MV-4-11 (cell line): ENCODE results near the gene KCNIP1.

Source experiments
- DNase-seq: peaks from one replicate; lab custom pipeline; 2025; lab: John Stamatoyannopoulos, UW

The KCNIP1 gene

DNA sequence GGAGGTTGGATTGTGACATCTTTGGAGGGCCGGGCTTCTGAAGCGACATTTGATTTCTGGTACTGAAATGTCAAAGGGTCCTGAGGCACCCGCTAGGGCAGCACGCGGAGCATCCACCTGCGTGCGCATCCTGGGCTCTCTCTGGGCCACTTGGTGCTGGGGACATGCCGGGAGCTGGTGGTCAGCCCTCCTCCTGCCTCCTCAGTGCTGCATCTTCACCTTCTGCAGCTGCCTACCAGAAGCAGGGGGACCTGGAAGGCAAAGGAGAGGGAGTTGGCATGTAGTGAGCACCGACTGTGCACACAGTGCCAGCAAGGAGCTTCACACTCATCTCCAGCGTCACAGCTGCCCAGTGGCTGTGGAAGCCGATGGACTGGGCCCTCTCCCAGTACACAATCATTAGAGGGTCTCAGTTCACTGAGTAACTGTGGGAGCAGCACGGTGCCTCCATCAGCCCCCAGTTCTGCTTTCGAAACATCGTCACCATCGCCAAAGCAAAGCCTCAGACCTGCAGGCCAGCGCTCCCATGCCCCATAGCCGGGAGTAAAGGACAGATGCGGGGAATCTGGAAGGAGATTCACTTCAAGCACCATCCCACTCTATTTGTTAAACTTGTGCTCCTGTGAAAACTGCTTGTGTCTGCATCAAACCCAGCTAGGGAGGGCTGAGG lies 138.4 kb downstream of the KCNIP1 start:
- no peak for DNase-seq

DNA sequence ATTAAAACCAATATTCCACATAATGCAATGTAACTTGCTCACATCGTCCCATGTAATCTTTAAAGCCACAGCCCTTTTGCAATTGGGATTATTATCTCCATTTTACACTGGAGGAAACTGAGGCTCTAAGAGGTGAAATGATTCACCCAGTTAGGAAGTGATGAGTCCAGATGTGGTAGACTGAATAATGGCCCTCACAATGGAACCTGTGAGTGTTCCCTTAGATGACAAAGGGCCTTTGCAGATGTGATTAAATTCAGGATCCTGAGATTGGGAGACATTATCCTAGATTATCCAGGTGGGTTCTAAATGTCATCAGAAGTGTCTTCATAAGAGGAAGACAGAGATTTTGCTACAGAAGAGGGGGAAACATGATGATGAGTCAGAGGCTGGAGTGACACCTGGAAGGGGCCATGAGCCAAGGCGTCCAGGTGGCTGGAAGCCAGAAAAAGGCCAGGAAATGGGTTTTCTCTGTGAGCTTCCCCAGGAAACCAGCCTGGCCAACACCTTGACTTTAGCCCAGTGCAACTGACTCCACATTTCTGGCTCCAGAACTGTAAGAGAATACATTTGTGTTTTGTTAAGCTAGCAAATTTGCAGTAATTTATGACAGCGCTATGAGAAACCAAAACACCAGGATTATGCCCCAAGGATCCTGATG lies 139.1 kb downstream of the KCNIP1 start:
- DNase-seq: no peak

DNA sequence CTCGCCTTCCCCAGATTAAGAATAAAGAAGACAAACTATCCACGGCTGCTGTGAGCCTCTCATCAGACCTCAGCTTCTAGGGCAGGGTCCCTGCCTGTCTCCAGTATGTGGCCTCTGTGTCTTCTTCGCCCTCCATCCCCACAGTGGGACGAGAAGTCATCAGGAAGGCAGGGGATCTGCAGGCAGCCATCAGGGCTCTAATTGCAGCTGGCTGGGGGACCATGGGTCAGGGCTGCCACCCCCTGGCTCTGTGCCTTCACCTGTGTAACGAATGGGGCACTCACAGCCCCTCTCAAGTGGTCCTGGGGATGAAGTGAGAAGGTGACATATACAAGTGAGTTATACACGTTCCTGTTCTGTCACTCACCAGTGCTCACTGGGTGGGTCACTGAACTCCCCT lies 139.8 kb downstream of the KCNIP1 start:
- no peak for DNase-seq

DNA sequence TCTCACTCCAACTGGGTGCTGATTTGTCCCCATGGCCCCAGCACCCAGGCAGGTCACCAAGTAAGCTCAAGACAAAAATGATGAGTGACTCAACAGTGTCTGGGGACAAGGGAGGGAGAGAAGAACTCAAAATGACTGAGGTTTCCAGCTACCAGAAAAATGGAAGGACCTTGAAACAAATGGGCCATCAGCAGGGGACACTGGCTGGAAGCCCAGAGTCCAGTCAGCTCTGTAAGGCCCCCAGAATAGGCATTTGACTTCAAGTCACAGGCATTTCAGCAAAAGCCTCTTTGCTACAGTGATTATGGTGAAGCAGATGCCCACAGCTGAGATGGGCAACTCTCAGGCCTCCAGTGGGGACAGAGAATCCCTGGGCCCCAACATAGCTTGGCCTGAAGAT lies 140.7 kb downstream of the KCNIP1 start:
- no peak for DNase-seq

DNA sequence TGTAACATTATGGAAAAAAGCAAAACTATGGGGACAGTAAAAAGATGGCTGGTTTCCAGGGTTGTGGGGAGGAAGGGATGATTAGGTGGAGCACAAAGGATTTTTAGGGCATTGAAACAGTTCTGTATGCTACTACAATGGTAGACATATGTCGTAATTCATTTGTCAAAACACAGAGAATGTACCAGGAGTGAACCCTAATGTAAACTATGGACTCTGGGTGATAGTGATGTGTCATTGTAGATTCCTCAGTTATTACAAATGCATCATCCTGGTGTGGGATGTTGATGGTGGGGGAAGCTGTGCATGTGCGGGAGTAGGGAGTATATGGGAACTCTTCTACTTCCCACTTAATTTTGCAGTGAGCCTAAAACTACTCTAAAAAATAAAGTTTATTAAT lies 144.7 kb downstream of the KCNIP1 start:
- DNase-seq: no peak

DNA sequence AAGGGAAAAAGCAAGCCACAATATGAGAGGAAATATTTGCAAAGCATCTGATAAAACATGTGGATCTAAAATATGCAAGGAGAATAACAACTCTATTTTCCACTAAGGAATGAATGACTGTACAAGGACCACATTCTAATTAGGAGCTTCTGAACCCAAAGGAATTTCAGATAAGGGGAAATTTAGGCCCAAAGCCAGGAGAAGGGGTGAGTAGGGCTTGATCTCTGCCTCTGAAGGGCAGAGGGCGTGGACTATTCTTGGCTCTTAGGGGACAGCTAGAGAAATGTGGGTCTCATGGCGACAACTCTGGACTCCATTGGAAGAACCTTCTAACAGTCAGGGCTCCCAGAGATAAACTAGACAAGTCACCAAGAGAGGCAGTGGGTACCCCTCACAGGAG lies 147.0 kb downstream of the KCNIP1 start:
- no peak for DNase-seq

DNA sequence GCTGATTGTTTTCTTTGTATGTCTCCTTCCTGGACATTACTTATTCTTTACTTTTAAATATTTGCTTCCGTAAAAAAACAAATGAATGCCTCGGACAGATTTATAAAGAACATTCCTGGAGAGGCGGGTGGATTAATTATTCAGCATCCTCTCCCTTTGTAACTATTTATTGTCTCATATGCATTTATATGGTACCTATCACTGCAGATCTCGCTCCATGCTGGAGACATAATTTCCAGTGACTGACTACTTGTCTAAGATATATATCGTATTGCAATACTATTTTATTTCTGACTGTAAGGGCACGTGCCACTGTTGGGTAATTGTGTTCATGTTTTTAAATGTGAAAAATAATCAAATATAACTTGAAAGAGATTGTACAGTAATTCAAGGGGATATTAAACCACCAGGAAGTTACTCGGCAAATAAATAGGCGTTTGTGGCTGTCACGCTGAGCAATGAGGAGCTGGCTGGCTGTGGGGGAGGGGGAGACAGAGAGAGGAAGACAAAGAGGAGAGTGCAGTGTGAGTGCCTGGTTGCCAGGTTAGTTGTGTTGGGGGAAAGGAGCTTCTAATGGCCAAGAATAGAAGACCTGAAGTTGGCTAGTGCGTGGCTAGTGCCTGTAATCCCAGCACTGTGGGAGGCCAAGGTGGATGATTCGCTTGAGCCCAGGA lies 147.9 kb downstream of the KCNIP1 start:
- DNase-seq: no peak

DNA sequence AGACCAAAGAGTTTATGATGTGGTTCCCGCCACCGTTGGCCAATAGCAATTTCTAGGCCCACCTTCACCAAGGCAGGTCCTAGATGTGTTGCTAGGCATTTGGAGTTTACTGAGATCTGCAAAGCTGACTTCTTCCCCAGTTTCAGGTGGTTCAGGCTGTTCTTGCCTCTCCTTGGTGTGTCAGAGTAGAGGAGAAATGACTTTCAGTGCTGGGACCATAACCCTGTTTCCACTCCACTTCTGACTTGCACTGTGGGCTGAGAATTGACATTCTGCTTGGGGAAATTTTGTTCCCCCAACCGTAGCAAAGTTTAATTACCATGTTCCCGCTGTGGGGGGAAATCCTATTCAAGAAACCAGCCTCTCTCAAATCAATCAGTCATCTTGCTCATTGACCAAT lies 151.7 kb downstream of the KCNIP1 start:
- no peak for DNase-seq

DNA sequence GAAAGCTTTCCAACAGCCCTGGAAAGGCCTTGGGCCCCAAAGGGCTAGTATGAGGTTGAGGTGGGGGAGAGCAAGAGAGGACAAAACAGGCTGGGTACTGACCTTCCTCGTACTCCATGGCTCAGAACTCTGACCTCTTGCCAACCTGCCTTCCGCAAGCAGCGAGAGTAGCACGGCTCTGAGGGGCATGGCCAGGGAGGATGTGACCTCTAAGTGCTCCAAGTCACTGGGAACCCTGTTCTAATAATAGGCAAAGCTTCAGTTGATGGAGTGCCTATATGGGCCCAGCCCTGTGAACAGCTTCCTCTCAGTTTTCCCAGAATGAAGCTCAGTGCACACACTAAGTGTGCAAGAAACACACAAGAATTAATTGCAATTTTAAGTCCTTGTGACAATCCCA lies 152.1 kb downstream of the KCNIP1 start:
- DNase-seq: no peak

DNA sequence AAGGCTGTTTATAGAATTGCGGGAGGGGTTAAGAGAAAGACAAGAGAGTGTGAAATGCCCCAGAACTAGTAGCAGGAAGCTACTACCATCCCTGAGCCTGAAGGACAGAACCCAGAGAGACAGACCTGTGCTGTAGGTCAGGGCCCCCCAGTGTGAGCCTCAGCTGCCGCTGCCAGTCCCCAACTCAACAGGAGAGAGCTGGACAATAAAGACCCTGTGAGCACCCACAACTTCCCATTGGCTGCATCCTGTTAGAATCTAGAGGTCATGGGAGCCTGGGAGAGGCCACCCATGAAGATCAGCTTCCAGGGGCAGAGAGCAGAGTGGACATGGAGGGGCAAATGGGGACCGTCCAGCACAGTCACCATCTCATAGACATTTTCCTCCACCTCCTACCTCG lies 152.5 kb downstream of the KCNIP1 start:
- no peak for DNase-seq

DNA sequence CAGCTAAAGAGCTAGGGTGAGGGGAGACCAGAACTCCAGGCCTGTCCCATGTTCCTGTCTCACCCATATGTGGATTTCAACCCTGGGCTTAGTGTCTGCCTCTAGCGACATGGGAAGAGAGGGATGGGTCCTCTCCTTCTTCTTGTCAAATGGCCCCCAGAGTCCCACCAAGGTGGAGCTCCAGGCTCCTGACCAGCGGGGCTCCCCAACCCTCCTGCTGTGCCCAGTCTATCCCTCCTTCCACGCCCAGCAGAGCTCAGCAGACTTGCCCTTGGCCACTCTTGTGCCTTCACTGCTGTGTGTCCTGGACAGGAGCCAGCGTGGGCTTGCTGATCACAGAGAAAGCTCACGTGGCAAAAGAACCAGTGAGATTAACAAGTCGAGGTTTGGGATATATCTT lies 156.7 kb downstream of the KCNIP1 start:
- no peak for DNase-seq

DNA sequence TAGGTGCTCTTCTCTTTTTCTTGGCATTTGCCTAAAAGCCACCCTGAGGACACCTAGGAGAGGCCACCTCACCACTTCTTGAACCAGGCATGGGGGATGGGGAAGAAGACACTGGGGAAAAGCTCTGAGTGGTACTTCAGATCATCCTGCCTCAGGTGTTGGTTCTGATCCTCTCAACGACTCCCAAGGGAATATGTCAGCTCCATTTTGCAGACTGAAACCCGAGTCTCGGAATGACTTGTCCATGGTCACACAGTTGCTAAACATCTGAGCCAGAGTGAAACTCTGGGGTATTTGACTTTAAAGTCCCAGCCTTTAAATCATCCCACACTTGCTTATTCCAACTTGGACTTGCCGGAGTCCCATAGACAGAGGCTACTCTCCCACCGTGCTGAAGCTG lies 159.1 kb downstream of the KCNIP1 start:
- DNase-seq: no peak

DNA sequence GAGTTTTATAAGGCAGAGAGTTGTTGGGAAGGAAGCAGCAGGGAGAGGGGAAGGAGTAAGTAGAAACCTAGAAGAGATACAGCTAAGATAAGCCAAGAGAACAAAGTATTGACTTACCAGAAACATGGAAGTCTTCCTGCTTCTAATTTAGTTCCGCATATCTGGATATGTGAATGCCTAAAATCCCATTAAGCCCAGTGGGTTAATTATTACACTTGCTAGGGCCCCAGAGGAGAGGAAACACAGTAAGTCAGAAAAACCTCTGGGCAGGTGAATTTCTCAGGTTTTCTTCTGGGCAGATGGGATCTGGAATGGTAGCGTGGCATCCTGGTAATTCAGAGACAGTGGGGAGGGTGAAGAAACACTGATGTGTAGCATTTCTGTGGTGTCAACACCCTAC lies 175.0 kb downstream of the KCNIP1 start:
- DNase-seq: no peak

DNA sequence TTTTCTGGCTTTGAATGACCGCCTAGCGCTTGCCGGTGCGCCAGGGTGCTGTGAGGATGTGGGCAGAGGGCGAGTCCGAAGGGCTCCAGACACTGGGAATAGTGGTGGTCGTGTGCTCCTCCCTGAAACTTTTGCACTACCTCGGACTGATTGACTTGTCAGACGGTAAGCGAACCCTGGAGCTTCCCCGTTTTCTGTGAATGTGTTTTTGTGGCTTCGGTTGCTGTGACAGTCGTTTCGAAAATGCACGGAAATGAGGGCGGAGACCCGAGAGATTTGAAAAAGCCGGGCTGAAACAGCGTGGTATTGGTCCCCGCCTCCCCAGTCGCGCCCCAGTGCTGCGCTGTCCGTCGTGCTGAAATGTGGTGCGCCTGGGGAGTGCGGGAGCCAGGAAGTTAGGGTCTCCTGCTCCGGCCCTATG lies 177.2 kb downstream of the KCNIP1 start:
- DNase-seq: peak; percentile 72

DNA sequence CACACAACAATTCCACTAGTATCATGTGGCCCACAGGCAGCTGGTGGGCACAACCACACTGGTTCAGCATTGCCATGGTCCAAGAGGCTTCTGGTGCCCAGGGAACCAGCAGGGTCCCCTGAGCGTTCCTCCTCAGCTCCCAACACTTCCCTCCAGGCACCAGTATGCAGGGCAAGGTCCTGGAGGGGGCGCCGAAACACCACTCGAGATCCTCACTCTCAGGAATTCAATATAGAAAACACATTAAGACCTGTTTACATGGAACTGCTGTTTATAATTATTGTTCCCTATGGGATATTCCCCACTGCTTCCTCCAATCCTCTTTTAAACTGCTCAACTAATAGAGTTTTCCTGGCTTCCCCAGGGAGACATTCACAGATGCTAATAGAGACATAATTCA lies 187.8 kb downstream of the KCNIP1 start:
- DNase-seq: no peak

DNA sequence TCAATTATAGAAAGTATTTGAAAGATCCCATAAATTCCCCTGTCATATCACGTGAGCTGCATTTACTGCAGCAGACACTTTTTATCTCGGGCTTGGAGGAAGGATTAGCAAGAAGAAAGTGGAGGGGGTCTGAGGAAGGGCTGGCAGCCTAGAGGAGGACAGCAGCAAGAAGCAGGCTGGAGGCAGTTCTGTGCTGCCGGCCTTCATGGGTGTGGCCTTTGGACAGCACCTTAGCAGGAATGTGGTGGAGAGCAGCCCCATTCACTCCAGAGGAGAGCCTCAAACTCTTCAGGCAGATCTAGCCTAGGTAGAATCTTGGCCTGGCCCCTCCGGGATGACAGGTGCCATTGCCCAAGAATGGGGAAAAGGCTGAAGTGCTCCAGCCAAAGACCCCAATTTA lies 189.9 kb downstream of the KCNIP1 start:
- DNase-seq: no peak

DNA sequence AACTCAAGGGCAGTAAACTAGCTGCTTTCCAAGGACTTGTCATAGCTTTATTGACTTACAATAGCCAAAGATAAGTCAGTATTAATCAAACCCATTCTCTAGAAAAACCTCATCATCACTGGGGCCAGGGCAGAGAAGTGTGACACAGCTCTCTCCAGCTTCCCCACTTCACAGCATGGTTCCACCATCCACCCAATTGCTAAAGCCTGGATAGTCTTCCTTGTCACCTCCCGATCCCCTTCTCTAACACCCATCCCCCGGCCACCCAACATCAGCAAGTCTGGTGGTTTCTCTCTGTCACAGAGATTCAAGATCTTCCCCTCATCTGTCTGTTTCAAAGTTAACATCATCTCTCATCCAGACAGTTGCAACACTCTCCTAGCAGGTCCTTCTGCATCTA lies 191.1 kb downstream of the KCNIP1 start:
- no peak for DNase-seq

DNA sequence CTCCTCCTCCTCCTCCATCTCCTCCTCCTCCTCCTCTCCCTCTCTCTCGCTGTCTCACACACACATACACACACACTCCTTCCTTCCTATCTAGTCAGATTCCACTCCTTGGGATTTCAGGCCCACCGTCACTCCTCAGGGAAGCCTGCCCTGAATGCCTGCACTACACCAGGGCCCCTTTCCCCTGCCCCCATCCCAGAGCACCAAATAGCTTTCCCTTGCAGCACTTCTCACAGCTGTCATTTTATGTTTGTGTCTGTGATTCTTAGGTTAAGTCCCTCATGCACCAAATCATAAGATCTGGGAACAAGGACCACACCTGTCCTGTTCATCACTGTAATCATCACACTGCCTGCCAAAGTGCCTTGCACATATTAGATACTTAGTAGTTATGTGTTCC lies 193.2 kb downstream of the KCNIP1 start:
- DNase-seq: no peak

DNA sequence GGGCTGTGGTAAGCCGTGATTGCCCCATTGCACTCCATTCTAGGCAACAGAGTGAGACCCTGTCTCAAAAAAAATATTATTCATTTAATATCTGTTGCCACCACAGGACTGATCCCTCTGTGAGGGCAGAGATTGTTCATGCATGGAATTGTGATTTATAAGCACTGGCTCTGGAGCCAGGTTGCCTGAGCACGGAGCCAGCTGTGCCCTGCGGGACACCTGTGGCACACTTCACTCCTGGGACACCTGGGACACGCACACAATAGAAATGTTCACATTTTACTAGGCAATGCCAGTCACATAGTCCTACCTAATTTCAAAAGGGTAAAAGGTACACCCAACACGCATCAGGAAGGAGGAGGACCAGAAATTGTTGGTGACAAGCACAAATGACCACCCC lies 196.7 kb downstream of the KCNIP1 start:
- DNase-seq: no peak

DNA sequence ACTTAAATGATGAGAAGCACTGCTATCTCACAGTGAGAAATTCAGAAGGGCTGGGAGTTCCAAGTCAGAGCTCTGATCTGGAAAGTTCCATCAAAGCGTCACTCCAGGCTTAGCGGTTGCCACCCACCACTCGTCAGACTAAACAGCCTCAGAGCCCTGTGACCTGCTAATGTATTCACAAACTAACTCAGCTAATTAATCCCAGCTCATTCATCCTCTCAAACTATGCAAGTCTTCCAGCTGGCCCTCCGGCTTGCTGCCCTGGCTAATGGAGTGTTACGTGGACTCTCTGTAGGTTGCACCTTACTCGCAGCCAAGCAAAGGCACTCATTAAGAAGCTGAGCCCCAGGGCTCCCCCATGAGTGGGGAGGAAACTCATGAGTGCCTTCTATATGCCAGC lies 197.5 kb downstream of the KCNIP1 start:
- DNase-seq: no peak

DNA sequence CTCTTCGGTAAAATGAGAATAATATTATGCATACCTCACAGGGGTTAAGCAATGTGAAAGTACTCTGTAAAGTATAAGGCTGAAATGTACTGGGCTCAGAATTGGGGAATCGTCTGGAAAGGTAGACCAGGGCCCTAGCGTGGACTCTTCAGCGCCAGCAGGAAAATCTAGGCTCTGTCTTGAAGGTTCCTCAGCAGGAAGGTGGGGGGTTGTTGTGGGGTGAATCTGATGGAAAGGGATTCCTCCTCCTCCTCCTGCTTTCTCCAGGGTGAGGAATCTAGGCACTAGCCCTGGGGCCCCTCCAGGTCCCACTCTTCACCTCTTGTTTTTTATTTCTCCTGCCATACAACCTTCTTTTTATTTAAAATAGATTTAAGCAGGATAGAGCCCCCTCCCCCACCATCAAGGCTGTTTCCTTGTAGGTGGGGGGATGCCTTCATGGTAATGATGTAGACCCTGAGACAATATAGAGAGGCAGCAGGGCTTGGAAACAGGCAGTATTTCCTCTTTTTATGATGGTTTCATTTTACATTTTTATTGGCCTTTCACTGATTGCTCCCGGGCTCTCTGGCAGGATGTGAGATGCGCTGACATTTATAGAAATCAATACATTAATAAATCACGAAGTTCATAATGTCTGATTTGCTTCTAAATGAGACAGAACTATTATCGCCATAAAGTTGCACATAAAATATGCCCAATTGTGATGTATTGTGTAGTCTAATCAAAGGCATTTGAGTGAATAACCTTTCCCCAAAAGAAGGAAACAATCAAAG lies 200.8 kb downstream of the KCNIP1 start:
- DNase-seq: no peak

DNA sequence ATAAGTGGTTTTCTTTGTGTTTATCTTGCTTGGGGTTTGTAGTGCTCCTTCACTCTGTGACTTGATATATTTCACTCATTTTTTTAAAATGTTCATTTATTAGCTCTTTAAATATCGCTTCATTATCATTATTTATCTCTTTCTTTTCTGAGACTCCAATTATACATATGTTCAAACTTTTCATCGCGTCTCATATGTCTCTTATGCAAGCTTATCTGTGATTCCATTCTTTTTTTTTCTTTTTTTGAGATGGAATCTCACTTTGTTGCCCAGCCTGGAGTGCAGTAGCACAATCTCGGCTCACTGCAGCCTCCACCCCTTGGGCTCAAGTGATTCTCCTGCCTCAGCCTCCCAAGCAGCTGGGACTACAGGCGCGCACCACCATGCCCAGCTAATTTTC lies 205.8 kb downstream of the KCNIP1 start:
- no peak for DNase-seq

DNA sequence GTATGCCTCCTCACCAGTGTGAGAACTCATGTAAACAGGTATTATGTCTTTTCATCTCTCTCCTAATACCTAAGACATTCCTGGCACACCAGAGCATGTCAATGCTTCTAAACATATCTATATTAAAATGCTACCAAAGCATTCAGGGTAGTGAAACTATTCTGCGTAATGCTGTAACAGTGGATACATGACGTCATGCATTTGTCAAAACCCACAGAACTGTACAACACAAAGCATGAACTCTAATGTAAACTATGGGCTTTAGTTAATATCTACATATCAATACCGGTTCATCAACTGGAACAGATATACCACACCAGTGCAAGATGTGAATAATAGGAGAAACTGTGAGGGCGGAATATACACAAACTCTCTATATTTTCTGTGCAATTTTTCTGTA lies 207.5 kb downstream of the KCNIP1 start:
- DNase-seq: no peak
